Measurements from ENCODE around the gene POU3F3. TPM values are rescaled to one million over a fixed set of nuclear protein-coding genes. Genes with fewer than 3 reads are reported as not detected.

POU3F3 gene
- total RNA-seq, 1 experiment from 2014 or later: 0.36 TPM

Other genes starting within 250 kb of the POU3F3 start
- gene MRPS9, start 184.0 kb downstream of the POU3F3 start, total RNA-seq (2021; ENCODE audit: unreplicated experiment): 27.4 TPM

All from Panc1 (cell line).